Mucosa of descending colon (tissue), 3 donors: ENCODE data around the gene RPS16. TPM values are rescaled to one million over a fixed set of nuclear protein-coding genes. Genes with fewer than 3 reads are reported as not detected.

ENCODE experiments used
- ATAC-seq: fragments of 200-7000 bp; cut with Tn5 transposase; one replicate; pipeline ENCODE4 v1.9.1; 2020; ENCODE audit warnings: mild to moderate bottlenecking, moderate library complexity
- DNase-seq, 3 donors: peaks; one replicate each; pipeline ENCODE4 v3.0.0-alpha.2; 2020
- H3K36me3 ChIP-seq: fragments of 200-600 bp; one replicate; pipeline ENCODE4 v1.8.0; 2021; ENCODE audit warnings: low read depth, mild to moderate bottlenecking
- H3K4me1 ChIP-seq: fragments of 200-600 bp; one replicate; pipeline ENCODE4 v1.8.0; 2021; ENCODE audit warnings: low read depth, mild to moderate bottlenecking
- H3K4me3 ChIP-seq: fragments of 200-600 bp; one replicate; pipeline ENCODE4 v1.8.0; 2021; ENCODE audit warnings: mild to moderate bottlenecking
- H3K9me3 ChIP-seq: fragments of 200-600 bp; one replicate; pipeline ENCODE4 v1.8.0; 2021; ENCODE audit warnings: mild to moderate bottlenecking
- CTCF ChIP-seq: fragments of 200-600 bp; IDR thresholded peaks from one replicate; pipeline ENCODE4 v1.8.0; 2022; ENCODE audit warnings: antibody characterized with exemption, mild to moderate bottlenecking
- intact Hi-C, 2 donors: fragments of 100-400 bp; cut with DNase I in 1 of 2; cut with micrococcal nuclease in 1 of 2; formaldehyde crosslinking; loops; one replicate each; pipeline versions ENCODE4 v1.11.0 to v1.11.1; 2022; cut with DNase I, micrococcal nuclease
- long read RNA-seq, 2 donors: library from polyadenylated mRNA; unstranded; transcript quantifications; one replicate each; pipeline ENCODE4 v2.0.0, GENCODE V29; 2019 to 2021
- total RNA-seq, 3 donors: library from RNA; stranded (reverse); fragmentation: NEBNext Ultra II Directional in 2 of 3; extraction: Animal tissue kit (Norgen Biotek cat#: 25700) in 2 of 3; gene quantifications; one replicate each; pipeline versions ENCODE4 v1.2.1 to v1.2.4, GENCODE V29; 2021 to 2023
- donor health status: DM: no; HTN: no; CAD: no; lungs with moderate emphysema.
- donor health status: DM: no; HTN: no; CAD: no.
- donor health status: DM: no; HTN: yes; CAD: no.

The RPS16 gene
- total RNA-seq: 1,000 to 10,000 TPM; 1,270 to 1,804 (median 1,507) TPM
- long read RNA-seq, donor 1, transcript RPS16-207 (5 exons, 492 nt): minor isoform, 14 of 894 reads
- long read RNA-seq, donor 1, transcript RPS16-201 (5 exons, 560 nt): major isoform, 482 of 894 reads
- long read RNA-seq, donor 1, partial matches to known transcripts: 389 of 894 reads
- long read RNA-seq, donor 1, other reads (novel, unspliced or antisense): 7 of 894 reads
- long read RNA-seq, donor 2, transcript RPS16-207 (5 exons, 492 nt): minor isoform, 15 of 593 reads
- long read RNA-seq, donor 2, transcript RPS16-201 (5 exons, 560 nt): major isoform, 565 of 593 reads
- long read RNA-seq, donor 2, partial matches to known transcripts: 6 of 593 reads
- long read RNA-seq, donor 2, other reads (novel, unspliced or antisense): 7 of 593 reads

GRCh38 chr19:39435499-39436349 lies at the start of gene RPS16:
Gene RPS16 (minus strand): TSS chr19:39435949. CDS start chr19:39435895, 54 bp downstream.
- DNase-seq (peak; percentile 98 to 100 (median 99)), ATAC-seq (peak; percentile 100)
- peaks cover 24% of the 10 kb centered on the region for H3K4me1 ChIP-seq
- intact Hi-C loops: no loop called here
- TF ChIP-seq CTCF: peak; percentile 10
- H3K36me3 ChIP-seq: peaks cover 5% of the 10 kb centered on the region
- H3K9me3 ChIP-seq: no peaks in the 10 kb centered on the region
- H3K4me3 ChIP-seq: peak within 1 kb of the TSS; percentile 66

GRCh38 chr19:39483141-39483540 lies 47.4 kb upstream of the RPS16 start:
- no peak for TF ChIP-seq CTCF
- ATAC-seq (no peak), DNase-seq (no peak)
- Histone ChIP-seq H3K9me3 (no peaks in the 10 kb centered on the region), H3K36me3 (no peaks in the 10 kb centered on the region), H3K4me3 (no peak overlapping the region), H3K4me1 (peaks cover 10% of the 10 kb centered on the region)
- intact Hi-C loops: no loop called here

DNA sequence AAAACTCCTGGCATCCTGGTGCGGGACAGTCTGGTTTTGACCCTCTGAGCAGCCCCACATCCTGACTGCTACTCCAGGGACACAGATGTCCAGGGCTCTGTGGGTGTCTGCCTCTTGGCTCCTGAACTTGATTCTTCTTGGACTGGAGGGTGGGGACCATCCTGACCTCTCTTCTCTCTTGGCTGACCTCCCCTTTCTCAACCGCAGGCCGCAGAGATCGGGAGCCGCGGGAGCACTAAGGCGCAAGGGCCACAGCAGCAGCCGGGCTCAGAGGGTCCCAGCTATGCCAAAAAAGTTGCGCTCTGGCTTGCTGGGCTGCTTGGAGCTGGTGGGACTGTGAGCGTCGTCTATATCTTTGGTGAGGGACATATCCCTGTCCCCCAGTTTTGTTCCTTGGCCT lies 45.9 kb upstream of the RPS16 start:
- no peaks in the 10 kb centered on the region for H3K36me3 ChIP-seq
- no peak for DNase-seq
- no peak for ATAC-seq
- no peak for TF ChIP-seq CTCF
- peaks cover 10% of the 10 kb centered on the region for H3K4me1 ChIP-seq
- H3K9me3 ChIP-seq: no peaks in the 10 kb centered on the region
- intact Hi-C loops: no loop called here
- no peak overlapping the region for H3K4me3 ChIP-seq

- H3K36me3 ChIP-seq: no peaks in the 10 kb centered on the region
- peak overlapping the region; percentile 88 for H3K4me3 ChIP-seq
- H3K4me1 ChIP-seq: peaks cover 10% of the 10 kb centered on the region
- no peak for TF ChIP-seq CTCF
- intact Hi-C loops: no loop called here
- DNase-seq (no peak), ATAC-seq (peak; percentile 2)
- H3K9me3 ChIP-seq: no peaks in the 10 kb centered on the region
These were observed 45.4 kb upstream of the RPS16 start for GRCh38 chr19:39481229-39481545.

GRCh38 chr19:39480337-39481228 lies 44.8 kb upstream of the RPS16 start, which contains the start of gene TIMM50:
Gene TIMM50 (plus strand): TSS chr19:39480838. CDS start chr19:39480854, 16 bp downstream.
- DNase-seq: peak; percentile 97 to 99 (median 98)
- H3K9me3 ChIP-seq: no peaks in the 10 kb centered on the region
- intact Hi-C loops: no loop called here
- peak; percentile 99 for ATAC-seq
- peaks cover 10% of the 10 kb centered on the region for H3K4me1 ChIP-seq
- no peaks in the 10 kb centered on the region for H3K36me3 ChIP-seq
- no peak for TF ChIP-seq CTCF
- H3K4me3 ChIP-seq: peak within 1 kb of the TSS; percentile 88
